AG08396 (cell line): ENCODE measurements around the gene ELOA.
"Not testable (repeated sequence)": the region's sequence is repeated elsewhere in the genome, so short reads cannot be mapped to it uniquely, and the experiment has no call there.

Experiments
- DNase-seq: peaks from one replicate; pipeline ENCODE4 v3.0.0; 2012; ENCODE audit warnings: low spot score, mixed read lengths

ELOA gene

GRCh38 chr1:23733281-23733680, 10.0 kb upstream of the ELOA start:
- not testable (repeated sequence) for DNase-seq

- DNase-seq: no peak
Observed at GRCh38 chr1:23736437-23737134, 6.7 kb upstream of the ELOA start.

- no peak for DNase-seq
Observed at GRCh38 chr1:23741609-23742008, 1.7 kb upstream of the ELOA start.

- no peak for DNase-seq
Observed at GRCh38 chr1:23742670-23743286, 493 bp upstream of the ELOA start.

- DNase-seq: peak; percentile 68
Observed at GRCh38 chr1:23745515-23745914, 2.2 kb downstream of the ELOA start.

- DNase-seq: peak; percentile 23
Observed at GRCh38 chr1:23748016-23748415, 4.7 kb downstream of the ELOA start.

GRCh38 chr1:23751050-23751814, 8.0 kb downstream of the ELOA start:
- DNase-seq: peak; percentile 74

- DNase-seq: no peak
Observed at GRCh38 chr1:23751815-23752200, 8.5 kb downstream of the ELOA start.

- no peak for DNase-seq
Observed at GRCh38 chr1:23752909-23753308, 9.6 kb downstream of the ELOA start.

GRCh38 chr1:23756676-23757075, 13.4 kb downstream of the ELOA start:
- peak; percentile 51 for DNase-seq

- DNase-seq: no peak
Observed at GRCh38 chr1:23757812-23758211, 14.5 kb downstream of the ELOA start.

- no peak for DNase-seq
Observed at GRCh38 chr1:23759277-23759676, 16.0 kb downstream of the ELOA start.

- DNase-seq: no peak
Observed at GRCh38 chr1:23763041-23763577, 19.8 kb downstream of the ELOA start.

GRCh38 chr1:23768733-23769132, 25.5 kb downstream of the ELOA start:
- no peak for DNase-seq

- DNase-seq: peak; percentile 73
Observed at GRCh38 chr1:23772049-23772853, 29.0 kb downstream of the ELOA start.

- DNase-seq: no peak
Observed at GRCh38 chr1:23772854-23773242, 29.6 kb downstream of the ELOA start.

GRCh38 chr1:23774174-23774880, 31.1 kb downstream of the ELOA start:
- DNase-seq: no peak

GRCh38 chr1:23776217-23776616, 32.9 kb downstream of the ELOA start:
- DNase-seq: no peak

- DNase-seq: peak; percentile 98
Observed at GRCh38 chr1:23777979-23778814, 34.9 kb downstream of the ELOA start, which contains the start of gene PITHD1. TSS of gene PITHD1 (plus strand) at chr1:23778418. CDS start at chr1:23778516, 98 bp downstream.

- DNase-seq: peak; percentile 65
Observed at GRCh38 chr1:23779826-23780371, 36.6 kb downstream of the ELOA start.
